GM12873 (cell line): Measurements from ENCODE around the gene SLC35F2.
A peak's percentile ranks its signal among the peaks of the same experiment; 100 is the strongest.

ENCODE experiments used
- TF ChIP-seq, protein P1 (sequence below): IDR thresholded peaks from 2 replicates; pipeline ENCODE4 v1.5.1; 2012; ENCODE audit warnings: low read depth, mild to moderate bottlenecking, moderate library complexity, low read length, control low read depth; ENCODE audit not compliant: insufficient read depth; ENCODE audit errors: missing control alignments

The SLC35F2 gene, protein sequence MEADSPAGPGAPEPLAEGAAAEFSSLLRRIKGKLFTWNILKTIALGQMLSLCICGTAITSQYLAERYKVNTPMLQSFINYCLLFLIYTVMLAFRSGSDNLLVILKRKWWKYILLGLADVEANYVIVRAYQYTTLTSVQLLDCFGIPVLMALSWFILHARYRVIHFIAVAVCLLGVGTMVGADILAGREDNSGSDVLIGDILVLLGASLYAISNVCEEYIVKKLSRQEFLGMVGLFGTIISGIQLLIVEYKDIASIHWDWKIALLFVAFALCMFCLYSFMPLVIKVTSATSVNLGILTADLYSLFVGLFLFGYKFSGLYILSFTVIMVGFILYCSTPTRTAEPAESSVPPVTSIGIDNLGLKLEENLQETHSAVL

DNA sequence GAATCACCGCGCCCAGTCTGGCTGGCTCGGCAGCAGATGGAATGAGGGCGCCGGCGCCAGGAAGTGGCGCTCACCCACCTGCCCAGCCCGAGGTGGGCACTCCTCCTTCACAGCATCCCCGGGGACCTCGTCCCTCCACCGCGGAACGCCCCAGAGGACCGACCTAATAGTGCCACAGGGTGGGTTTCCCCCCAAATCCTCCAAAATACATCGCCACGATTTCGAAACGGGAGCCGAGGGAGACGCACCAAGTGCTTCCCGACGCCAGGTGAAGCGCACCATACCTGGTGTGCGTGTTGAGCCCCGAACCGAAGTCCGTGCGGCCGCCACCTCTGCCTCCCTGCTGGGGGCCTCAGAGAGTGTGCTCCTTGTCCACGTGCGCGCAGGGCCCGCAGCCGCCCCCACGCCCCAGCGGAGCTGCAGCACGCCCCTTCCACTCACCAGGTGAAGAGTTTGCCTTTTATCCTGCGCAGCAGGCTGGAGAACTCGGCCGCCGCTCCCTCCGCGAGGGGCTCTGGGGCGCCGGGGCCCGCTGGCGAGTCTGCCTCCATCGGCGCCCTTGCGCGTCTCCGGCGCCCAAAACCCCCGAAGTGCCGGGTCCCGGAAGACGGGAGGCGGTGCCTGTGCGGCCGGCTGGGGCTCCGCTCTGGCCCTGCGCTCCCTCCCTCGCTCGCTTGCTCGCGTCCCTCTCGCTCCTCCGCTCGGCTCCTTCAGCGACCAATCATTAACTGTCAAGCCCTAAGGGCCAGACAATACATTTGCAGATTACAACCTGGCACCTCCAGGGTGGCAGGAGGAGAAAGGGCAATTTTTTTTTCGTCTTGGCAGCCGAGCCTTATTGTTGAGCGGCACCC, at the start of gene SLC35F2:
Gene SLC35F2 (minus strand): TSS at position 571 of the 854 bp plus-strand sequence. CDS start 20 bp downstream, at position 551.
- TF ChIP-seq, protein P1, sequence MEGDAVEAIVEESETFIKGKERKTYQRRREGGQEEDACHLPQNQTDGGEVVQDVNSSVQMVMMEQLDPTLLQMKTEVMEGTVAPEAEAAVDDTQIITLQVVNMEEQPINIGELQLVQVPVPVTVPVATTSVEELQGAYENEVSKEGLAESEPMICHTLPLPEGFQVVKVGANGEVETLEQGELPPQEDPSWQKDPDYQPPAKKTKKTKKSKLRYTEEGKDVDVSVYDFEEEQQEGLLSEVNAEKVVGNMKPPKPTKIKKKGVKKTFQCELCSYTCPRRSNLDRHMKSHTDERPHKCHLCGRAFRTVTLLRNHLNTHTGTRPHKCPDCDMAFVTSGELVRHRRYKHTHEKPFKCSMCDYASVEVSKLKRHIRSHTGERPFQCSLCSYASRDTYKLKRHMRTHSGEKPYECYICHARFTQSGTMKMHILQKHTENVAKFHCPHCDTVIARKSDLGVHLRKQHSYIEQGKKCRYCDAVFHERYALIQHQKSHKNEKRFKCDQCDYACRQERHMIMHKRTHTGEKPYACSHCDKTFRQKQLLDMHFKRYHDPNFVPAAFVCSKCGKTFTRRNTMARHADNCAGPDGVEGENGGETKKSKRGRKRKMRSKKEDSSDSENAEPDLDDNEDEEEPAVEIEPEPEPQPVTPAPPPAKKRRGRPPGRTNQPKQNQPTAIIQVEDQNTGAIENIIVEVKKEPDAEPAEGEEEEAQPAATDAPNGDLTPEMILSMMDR, result peak; percentile 32

DNA sequence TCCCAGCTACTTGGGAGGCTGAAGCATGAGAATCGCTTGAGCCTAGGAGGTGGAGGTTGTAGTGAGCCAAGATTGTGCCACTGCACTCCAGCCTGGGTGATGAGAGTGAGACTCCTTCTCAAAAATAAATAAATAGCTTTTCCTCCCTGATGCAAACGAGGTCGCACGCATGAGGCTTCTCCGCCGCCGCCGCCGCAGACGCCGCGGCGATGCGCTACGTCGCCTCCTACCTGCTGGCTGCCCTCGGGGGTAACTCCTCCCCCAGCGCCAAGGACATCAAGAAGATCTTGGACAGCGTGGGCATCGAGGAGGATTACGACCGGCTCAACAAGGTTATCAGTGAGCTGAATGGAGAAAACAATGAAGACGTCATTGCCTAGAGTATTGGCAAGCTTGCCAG, 49.6 kb upstream of the SLC35F2 start:
- TF ChIP-seq, protein P1, result no peak

DNA sequence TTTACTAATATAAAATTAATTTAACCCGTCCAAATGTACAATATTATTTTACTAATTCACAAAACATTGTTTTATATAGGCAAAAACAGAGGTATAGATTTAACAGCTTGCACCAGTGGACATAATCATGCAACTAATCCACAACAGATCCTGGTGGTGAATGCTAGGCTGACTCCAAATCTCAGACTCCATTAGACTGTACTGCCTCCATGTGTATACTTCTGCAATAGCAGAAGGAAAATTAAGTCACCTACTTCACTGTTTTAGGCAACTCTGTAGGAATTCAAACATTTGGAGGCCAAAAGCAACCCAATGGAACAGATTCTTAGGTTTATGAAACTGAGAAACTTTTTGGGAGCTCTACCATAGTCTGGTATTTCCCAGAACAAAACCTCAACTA, 39.7 kb upstream of the SLC35F2 start:
- TF ChIP-seq, protein P1, result peak; percentile 62

DNA sequence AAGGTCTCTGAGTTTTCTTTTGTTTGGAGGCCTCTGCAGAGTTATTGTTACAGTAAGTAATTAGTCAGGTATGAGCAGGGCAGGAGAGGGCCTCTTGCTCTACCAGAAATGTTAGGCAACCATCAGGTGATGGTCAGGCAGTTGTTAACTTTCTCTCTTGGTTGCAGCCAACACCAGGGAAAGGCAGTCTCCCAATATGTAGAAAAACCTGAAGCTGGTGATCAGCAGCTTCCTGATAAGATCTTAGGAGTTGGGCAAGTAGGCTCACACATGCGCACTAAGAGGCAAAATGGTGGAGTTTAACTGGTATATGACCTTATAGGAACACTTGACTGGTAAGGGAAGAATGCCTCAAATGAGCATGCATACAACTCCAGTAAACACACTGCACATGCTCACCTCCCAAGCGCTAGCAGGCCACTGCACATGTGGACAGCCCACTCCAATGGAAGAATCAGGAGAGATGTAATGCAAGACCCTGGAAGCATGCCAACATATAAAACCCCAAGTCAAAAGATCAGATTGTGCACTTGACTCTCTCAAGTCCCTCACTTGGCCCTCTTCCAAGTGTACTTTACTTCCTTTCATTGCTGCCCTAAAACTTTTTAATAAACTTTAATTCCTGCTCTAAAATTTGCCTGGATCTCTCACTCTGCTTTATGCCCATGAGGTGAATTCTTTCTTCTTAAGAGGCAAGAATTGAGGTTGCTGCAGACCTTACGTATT, 23.7 kb upstream of the SLC35F2 start:
- TF ChIP-seq, protein P1, result no peak

DNA sequence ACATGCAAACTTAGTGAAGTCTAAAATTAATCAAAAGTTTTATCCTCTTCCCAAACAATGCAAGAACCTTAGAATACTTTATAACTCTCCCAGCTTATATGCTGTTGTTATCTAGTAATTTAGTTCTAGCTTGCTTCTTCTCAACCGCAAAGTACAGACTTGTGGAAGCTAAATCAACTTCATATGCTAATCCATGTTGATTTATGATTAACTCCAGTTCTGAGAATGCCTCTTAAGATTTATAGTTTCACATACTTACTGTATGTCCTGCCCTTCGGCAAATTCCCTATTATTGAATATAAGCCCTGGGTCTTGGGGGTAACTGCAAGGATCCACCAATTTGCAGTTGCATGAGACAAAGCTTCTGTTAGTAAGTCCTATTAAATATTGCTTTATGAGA, 17.6 kb upstream of the SLC35F2 start:
- TF ChIP-seq, protein P1, result no peak

DNA sequence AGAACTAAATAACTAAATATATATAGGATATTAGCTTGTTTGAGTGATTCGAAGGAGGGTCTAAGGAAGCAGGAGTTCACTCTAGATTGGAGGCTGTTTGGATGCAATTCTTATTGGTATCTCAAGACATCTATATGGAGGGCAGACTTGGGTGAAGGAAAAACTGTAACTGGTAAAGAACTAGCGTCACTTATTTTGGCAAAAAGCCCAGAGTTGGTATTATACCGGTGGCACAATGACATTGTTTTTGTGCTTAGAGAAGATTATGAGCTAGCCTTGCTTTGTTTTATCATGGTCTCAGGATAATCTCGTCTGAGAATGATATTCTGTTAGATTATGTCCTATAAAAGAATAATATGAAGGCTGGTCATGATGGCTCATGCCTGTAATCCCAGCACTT, 6.0 kb upstream of the SLC35F2 start:
- TF ChIP-seq, protein P1, result no peak
